Stimulated activated CD8-positive, alpha-beta memory T cell treated with anti-CD3 and anti-CD28 coated beads, Interleukin-15, amount 100 ng/mL, for 1 hour (primary cell): Measurements from ENCODE around the gene GPR171.
A peak's percentile ranks its signal among the peaks of the same experiment; 100 is the strongest.
"Not testable (repeated sequence)": the region's sequence is repeated elsewhere in the genome, so short reads cannot be mapped to it uniquely, and the experiment has no call there.

ENCODE experiments used
- DNase-seq: peaks from one replicate; pipeline ENCODE4 v3.0.0-alpha.2; 2020; ENCODE audit warnings: low read depth

Gene GPR171

GRCh38 chr3:151175952-151176351 is 27.1 kb downstream of the GPR171 start:
- DNase-seq, result no peak

GRCh38 chr3:151174351-151174750 is 28.7 kb downstream of the GPR171 start:
- DNase-seq, result no peak

- no peak for DNase-seq
Observed at GRCh38 chr3:151171145-151171757, 31.8 kb downstream of the GPR171 start.

- DNase-seq, result not testable (repeated sequence)
Observed at GRCh38 chr3:151169948-151170679, 32.9 kb downstream of the GPR171 start.

GRCh38 chr3:151169262-151169947 is 33.6 kb downstream of the GPR171 start:
- DNase-seq, result no peak

GRCh38 chr3:151168269-151169094 is 34.5 kb downstream of the GPR171 start:
- DNase-seq, result peak; percentile 78

GRCh38 chr3:151166161-151166560 is 36.9 kb downstream of the GPR171 start:
- no peak for DNase-seq

GRCh38 chr3:151165226-151165625 is 37.8 kb downstream of the GPR171 start:
- DNase-seq, result no peak

GRCh38 chr3:151159806-151160205 is 43.2 kb downstream of the GPR171 start:
- DNase-seq, result no peak

- no peak for DNase-seq
Observed at GRCh38 chr3:151156618-151157216, 46.3 kb downstream of the GPR171 start.

GRCh38 chr3:151155409-151156128 is 47.4 kb downstream of the GPR171 start:
- no peak for DNase-seq

GRCh38 chr3:151154566-151154965 is 48.5 kb downstream of the GPR171 start:
- no peak for DNase-seq

- no peak for DNase-seq
Observed at GRCh38 chr3:151152455-151153079, 50.4 kb downstream of the GPR171 start.
